GM21390 (cell line): ENCODE results near the gene PKP4.

Experiments used
- ATAC-seq: cut with Tn5 transposase; IDR thresholded peaks from one replicate; pipeline ENCODE4 v1.9.1; 2021; ENCODE audit not compliant: unreplicated experiment

PKP4 gene

GRCh38 chr2:158730621-158731140, 273.9 kb downstream of the PKP4 start:
- no peak for ATAC-seq

- no peak for ATAC-seq
Observed at GRCh38 chr2:158731386-158731785, 274.6 kb downstream of the PKP4 start.
